ENCODE data around the gene ADNP.
"Not testable (repeated sequence)": the region's sequence is repeated elsewhere in the genome, so short reads cannot be mapped to it uniquely, and the experiment has no call there.

Gene ADNP

DNA sequence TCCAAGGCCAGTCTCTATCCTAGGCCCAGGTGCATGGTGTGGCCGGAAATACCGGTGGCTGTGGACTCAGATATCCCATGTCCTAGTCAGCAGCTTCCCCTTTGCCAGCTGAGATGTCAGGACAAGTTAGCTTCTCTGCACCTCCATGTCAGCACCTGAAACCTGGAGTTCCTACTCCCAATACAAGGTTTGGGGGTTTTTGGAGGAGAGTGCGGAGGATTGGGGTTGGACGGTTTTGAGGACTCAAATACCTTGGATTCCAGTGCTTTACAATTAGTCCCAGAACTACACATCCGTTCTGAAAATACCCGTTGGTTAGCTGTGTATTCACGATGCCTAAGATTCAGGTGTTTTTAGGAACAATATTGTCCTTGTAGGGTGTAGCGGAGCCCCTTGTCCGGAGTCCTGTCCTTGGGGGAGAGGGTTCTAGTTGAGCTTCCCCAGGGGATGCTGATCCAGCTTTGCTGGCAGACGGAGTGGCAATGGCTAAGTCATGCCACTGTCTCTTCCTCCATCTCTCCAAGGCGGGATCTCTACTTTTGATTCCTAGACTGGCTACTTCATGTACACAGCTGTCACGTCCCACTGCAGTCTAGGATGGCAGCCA is 45.0 kb downstream of the ADNP start:
- H3K9ac ChIP-seq (ENCODE audit: low read length in 5 of 5), result no peak overlapping the region

GRCh38 chr20:50885781-50886180 is 45.5 kb downstream of the ADNP start:
- H3K36me3 ChIP-seq (ENCODE audit: control insufficient read depth in 5 of 5, insufficient read depth in 5 of 5, low read length in 5 of 5), result peaks cover 8 to 27% (median 20%) of the 10 kb centered on the region in 5 donors
- H3K27me3 ChIP-seq (ENCODE audit: control insufficient read depth in 5 of 5, insufficient read depth in 4 of 5, low read length in 5 of 5), result no peaks in the 10 kb centered on the region
- H3K4me1 ChIP-seq (ENCODE audit: control insufficient read depth in 5 of 5, insufficient read depth in 5 of 5, low read length in 5 of 5), result no peaks in the 10 kb centered on the region
- no peaks in the 10 kb centered on the region for H3K9me3 ChIP-seq (ENCODE audit: control insufficient read depth in 5 of 5, low read length in 5 of 5)
- no peak overlapping the region for H3K27ac ChIP-seq (ENCODE audit: low read depth, low read length)
- H3K9ac ChIP-seq (ENCODE audit: low read length in 5 of 5), result no peak overlapping the region
- no peak overlapping the region for H3K4me3 ChIP-seq (ENCODE audit: low read depth in 1 of 5, low read length in 5 of 5)

More for the DNA sequence above, 45.0 kb downstream of the ADNP start:
- H3K27me3 ChIP-seq (ENCODE audit: control insufficient read depth in 5 of 5, insufficient read depth in 4 of 5, low read length in 5 of 5), result no peaks in the 10 kb centered on the region
- no peaks in the 10 kb centered on the region for H3K9me3 ChIP-seq (ENCODE audit: control insufficient read depth in 5 of 5, low read length in 5 of 5)
- peaks cover 11 to 32% (median 24%) of the 10 kb centered on the region in 5 donors for H3K36me3 ChIP-seq (ENCODE audit: control insufficient read depth in 5 of 5, insufficient read depth in 5 of 5, low read length in 5 of 5)
- H3K4me3 ChIP-seq (ENCODE audit: low read depth in 1 of 5, low read length in 5 of 5), result no peak overlapping the region
- H3K4me1 ChIP-seq (ENCODE audit: control insufficient read depth in 5 of 5, insufficient read depth in 5 of 5, low read length in 5 of 5), result no peaks in the 10 kb centered on the region
- no peak overlapping the region for H3K27ac ChIP-seq (ENCODE audit: low read depth, low read length)

- H3K9ac ChIP-seq (ENCODE audit: low read length in 5 of 5), result no peak overlapping the region
- H3K4me1 ChIP-seq (ENCODE audit: control insufficient read depth in 5 of 5, insufficient read depth in 5 of 5, low read length in 5 of 5), result no peaks in the 10 kb centered on the region
- no peaks in the 10 kb centered on the region for H3K27me3 ChIP-seq (ENCODE audit: control insufficient read depth in 5 of 5, insufficient read depth in 4 of 5, low read length in 5 of 5)
- H3K36me3 ChIP-seq (ENCODE audit: control insufficient read depth in 5 of 5, insufficient read depth in 5 of 5, low read length in 5 of 5), result peaks cover 5 to 21% (median 19%) of the 10 kb centered on the region in 5 donors
- no peak overlapping the region for H3K27ac ChIP-seq (ENCODE audit: low read depth, low read length)
- H3K4me3 ChIP-seq (ENCODE audit: low read depth in 1 of 5, low read length in 5 of 5), result no peak overlapping the region
- H3K9me3 ChIP-seq (ENCODE audit: control insufficient read depth in 5 of 5, low read length in 5 of 5), result no peaks in the 10 kb centered on the region
Measured at GRCh38 chr20:50885068-50885467, 46.2 kb downstream of the ADNP start.

DNA sequence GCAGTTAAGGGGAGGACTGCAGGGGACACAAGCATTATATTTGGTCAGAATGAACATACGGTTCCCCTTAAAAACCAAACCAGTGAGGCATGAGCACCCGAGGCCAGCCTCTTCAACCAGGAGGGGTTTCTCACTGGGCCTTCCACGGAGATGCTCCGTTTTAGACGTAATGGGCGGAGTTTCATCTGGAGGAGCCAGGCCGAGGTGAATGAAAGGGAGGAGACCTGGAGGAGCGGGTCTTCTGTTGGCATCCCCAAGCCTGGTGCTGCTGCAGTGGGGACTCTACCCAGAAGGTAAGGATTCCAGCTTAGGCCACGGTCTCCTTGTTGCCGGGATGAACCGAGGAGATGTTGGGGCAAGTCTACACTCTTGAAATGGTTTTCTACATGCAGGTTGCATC is 47.4 kb downstream of the ADNP start:
- no peaks in the 10 kb centered on the region for H3K4me1 ChIP-seq (ENCODE audit: control insufficient read depth in 5 of 5, insufficient read depth in 5 of 5, low read length in 5 of 5)
- no peaks in the 10 kb centered on the region for H3K9me3 ChIP-seq (ENCODE audit: control insufficient read depth in 5 of 5, low read length in 5 of 5)

GRCh38 chr20:50881759-50882424 is 49.3 kb downstream of the ADNP start:
- not testable (repeated sequence) for H3K9me3 ChIP-seq (ENCODE audit: control insufficient read depth in 5 of 5, low read length in 5 of 5); H3K27me3 ChIP-seq (ENCODE audit: control insufficient read depth in 5 of 5, insufficient read depth in 4 of 5, low read length in 5 of 5); H3K4me3 ChIP-seq (ENCODE audit: low read depth in 1 of 5, low read length in 5 of 5); H3K9ac ChIP-seq (ENCODE audit: low read length in 5 of 5); H3K4me1 ChIP-seq (ENCODE audit: control insufficient read depth in 5 of 5, insufficient read depth in 5 of 5, low read length in 5 of 5); H3K36me3 ChIP-seq (ENCODE audit: control insufficient read depth in 5 of 5, insufficient read depth in 5 of 5, low read length in 5 of 5); H3K27ac ChIP-seq (ENCODE audit: low read depth, low read length)

More for the DNA sequence above, 47.4 kb downstream of the ADNP start:
- Histone ChIP-seq H3K4me3 (ENCODE audit: low read depth in 1 of 5, low read length in 5 of 5) (no peak overlapping the region), H3K27ac (ENCODE audit: low read depth, low read length) (no peak overlapping the region), H3K9ac (ENCODE audit: low read length in 5 of 5) (no peak overlapping the region), H3K27me3 (ENCODE audit: control insufficient read depth in 5 of 5, insufficient read depth in 4 of 5, low read length in 5 of 5) (no peaks in the 10 kb centered on the region), H3K36me3 (ENCODE audit: control insufficient read depth in 5 of 5, insufficient read depth in 5 of 5, low read length in 5 of 5) (peaks cover 0 to 12% (median 10%) of the 10 kb centered on the region in 5 donors)

DNA sequence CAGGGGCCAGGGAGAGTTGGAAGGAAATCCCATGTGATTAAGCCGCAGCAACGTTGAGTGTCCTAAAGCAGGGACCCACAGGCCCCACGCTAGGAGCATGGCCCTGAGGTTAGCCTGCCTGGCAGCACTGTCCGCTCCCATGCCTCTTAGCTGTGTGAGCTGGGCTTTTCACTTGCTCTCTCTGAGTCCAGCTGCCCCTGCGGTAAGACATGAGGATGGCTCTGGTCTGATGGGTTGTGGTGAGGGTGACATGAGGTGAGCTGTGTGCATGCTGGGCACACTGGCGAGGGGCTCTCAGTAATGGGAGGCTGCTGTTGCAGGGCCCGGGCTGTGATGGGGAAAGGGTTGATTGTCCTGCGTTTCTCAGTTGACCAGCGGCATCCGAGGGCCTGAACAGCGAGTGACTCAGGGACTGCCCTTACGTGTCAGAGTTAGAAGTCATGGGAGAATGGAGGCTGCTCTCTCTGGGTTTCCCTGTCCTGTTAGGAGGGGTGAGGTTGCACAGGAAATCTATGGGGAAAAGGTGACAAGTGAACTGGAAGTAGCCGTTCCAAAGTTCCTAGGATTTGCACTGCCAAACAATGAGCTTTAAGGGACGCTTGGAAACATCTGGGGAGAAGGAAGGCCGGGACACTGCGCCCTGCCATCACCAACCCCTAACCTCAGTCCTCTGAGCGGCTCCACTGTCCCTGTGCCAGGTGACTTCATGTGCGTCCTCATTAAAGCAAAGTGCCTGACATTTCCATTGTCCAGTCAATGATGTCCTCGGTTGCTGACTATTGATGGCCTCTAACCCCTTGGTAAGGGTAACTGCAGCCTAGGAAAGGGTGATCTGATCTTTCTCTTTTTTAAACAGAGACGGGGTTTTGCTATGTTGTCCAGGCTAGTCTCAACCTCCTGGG is 51.3 kb downstream of the ADNP start:
- Histone ChIP-seq H3K27ac (ENCODE audit: low read depth, low read length) (no peak overlapping the region), H3K9me3 (ENCODE audit: control insufficient read depth in 5 of 5, low read length in 5 of 5) (no peaks in the 10 kb centered on the region), H3K4me3 (ENCODE audit: low read depth in 1 of 5, low read length in 5 of 5) (no peak overlapping the region), H3K36me3 (ENCODE audit: control insufficient read depth in 5 of 5, insufficient read depth in 5 of 5, low read length in 5 of 5) (no peaks in the 10 kb centered on the region), H3K9ac (ENCODE audit: low read length in 5 of 5) (no peak overlapping the region), H3K27me3 (ENCODE audit: control insufficient read depth in 5 of 5, insufficient read depth in 4 of 5, low read length in 5 of 5) (no peaks in the 10 kb centered on the region), H3K4me1 (ENCODE audit: control insufficient read depth in 5 of 5, insufficient read depth in 5 of 5, low read length in 5 of 5) (no peaks in the 10 kb centered on the region)

DNA sequence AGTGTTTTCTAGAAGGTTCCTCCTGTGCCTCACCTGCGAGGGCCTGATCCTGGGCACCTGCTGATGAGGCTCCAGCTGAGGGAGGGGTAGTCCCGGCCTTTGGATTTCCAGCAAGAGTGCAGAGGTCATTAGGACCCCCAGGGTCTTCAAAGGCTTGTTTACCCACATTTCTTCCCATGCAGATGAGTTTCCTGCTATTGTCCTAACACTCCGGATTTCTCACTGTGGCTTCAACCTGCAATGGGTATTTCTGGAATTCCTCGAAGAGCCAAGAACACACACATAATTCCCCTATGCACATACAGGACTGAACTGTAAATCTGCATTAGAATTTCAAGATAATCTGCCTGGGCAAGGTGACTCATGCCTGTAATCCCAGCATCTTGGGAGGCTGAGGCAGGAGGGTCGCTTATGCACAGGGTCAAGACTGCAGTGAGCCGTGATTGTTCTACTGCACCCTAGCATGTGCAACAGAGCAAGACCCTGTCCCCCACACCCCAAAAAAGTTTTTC is 53.9 kb downstream of the ADNP start:
- Histone ChIP-seq H3K27me3 (ENCODE audit: control insufficient read depth in 5 of 5, insufficient read depth in 4 of 5, low read length in 5 of 5) (no peaks in the 10 kb centered on the region), H3K36me3 (ENCODE audit: control insufficient read depth in 5 of 5, insufficient read depth in 5 of 5, low read length in 5 of 5) (no peaks in the 10 kb centered on the region), H3K9me3 (ENCODE audit: control insufficient read depth in 5 of 5, low read length in 5 of 5) (no peaks in the 10 kb centered on the region), H3K9ac (ENCODE audit: low read length in 5 of 5) (no peak overlapping the region), H3K27ac (ENCODE audit: low read depth, low read length) (no peak overlapping the region), H3K4me1 (ENCODE audit: control insufficient read depth in 5 of 5, insufficient read depth in 5 of 5, low read length in 5 of 5) (peaks cover 0 to 4% (median 0%) of the 10 kb centered on the region in 5 donors), H3K4me3 (ENCODE audit: low read depth in 1 of 5, low read length in 5 of 5) (no peak overlapping the region)

DNA sequence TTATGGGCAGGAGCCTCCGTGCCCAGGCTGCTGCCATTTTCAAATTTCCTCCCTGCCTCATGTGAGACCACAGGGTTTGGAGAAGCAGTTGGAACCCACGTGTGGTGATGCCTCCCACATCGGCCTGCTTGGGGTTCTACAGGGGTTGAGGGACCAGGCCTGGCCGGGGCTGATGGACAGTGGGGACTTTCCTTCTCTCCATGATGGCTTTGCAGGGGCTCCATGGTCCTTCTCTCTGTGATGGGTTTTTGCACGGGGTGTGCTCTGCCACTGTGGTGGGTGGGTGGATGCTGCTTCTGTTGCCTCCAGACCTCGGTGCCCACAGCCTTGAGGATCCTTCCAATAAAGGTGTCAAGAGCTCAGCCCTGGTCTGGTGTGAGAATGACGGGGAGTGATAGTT is 54.4 kb downstream of the ADNP start:
- Histone ChIP-seq H3K27me3 (ENCODE audit: control insufficient read depth in 5 of 5, insufficient read depth in 4 of 5, low read length in 5 of 5) (no peaks in the 10 kb centered on the region), H3K9me3 (ENCODE audit: control insufficient read depth in 5 of 5, low read length in 5 of 5) (no peaks in the 10 kb centered on the region), H3K9ac (ENCODE audit: low read length in 5 of 5) (no peak overlapping the region), H3K4me1 (ENCODE audit: control insufficient read depth in 5 of 5, insufficient read depth in 5 of 5, low read length in 5 of 5) (peaks cover 0 to 4% (median 0%) of the 10 kb centered on the region in 5 donors), H3K4me3 (ENCODE audit: low read depth in 1 of 5, low read length in 5 of 5) (no peak overlapping the region), H3K27ac (ENCODE audit: low read depth, low read length) (no peak overlapping the region), H3K36me3 (ENCODE audit: control insufficient read depth in 5 of 5, insufficient read depth in 5 of 5, low read length in 5 of 5) (no peaks in the 10 kb centered on the region)

- Histone ChIP-seq H3K36me3 (ENCODE audit: control insufficient read depth in 5 of 5, insufficient read depth in 5 of 5, low read length in 5 of 5) (no peaks in the 10 kb centered on the region), H3K27me3 (ENCODE audit: control insufficient read depth in 5 of 5, insufficient read depth in 4 of 5, low read length in 5 of 5) (no peaks in the 10 kb centered on the region), H3K4me3 (ENCODE audit: low read depth in 1 of 5, low read length in 5 of 5) (no peak overlapping the region)
Measured at GRCh38 chr20:50876063-50876685, 55.1 kb downstream of the ADNP start.

More at GRCh38 chr20:50876063-50876685, 55.1 kb downstream of the ADNP start:
- Histone ChIP-seq H3K4me1 (ENCODE audit: control insufficient read depth in 5 of 5, insufficient read depth in 5 of 5, low read length in 5 of 5) (peaks cover 0 to 4% (median 0%) of the 10 kb centered on the region in 5 donors), H3K9me3 (ENCODE audit: control insufficient read depth in 5 of 5, low read length in 5 of 5) (no peaks in the 10 kb centered on the region), H3K9ac (ENCODE audit: low read length in 5 of 5) (no peak overlapping the region), H3K27ac (ENCODE audit: low read depth, low read length) (no peak overlapping the region)
